Neural cell (in vitro differentiated cells): ENCODE data around the gene EFCAB6. TPM values are rescaled to one million over a fixed set of nuclear protein-coding genes. Genes with fewer than 3 reads are reported as not detected.

ENCODE experiments used
- H2AFZ ChIP-seq: fragments of 200-600, 300-800 bp; sonication (generic), shearing (Covaris generic); 2 replicates; pipeline ENCODE4 v1.6.0; 2014; ENCODE audit warnings: low read depth, mild to moderate bottlenecking, antibody characterized with exemption, low read length, moderate library complexity
- H3F3A ChIP-seq: fragments of 200-600 bp; shearing (Covaris generic); 2 replicates; pipeline ENCODE4 v1.6.1; 2016; ENCODE audit warnings: mild to moderate bottlenecking, moderate library complexity, mixed read lengths, antibody characterized with exemption, low read length; ENCODE audit not compliant: insufficient read depth, poor library complexity, severe bottlenecking
- H3K27ac ChIP-seq: fragments of 200-600, 300-800 bp; sonication (generic), shearing (Covaris generic); 2 replicates; pipeline ENCODE4 v1.5.1; 2014; ENCODE audit warnings: mild to moderate bottlenecking, low read length, moderate library complexity
- H3K27me3 ChIP-seq: fragments of 300-800, 200-600 bp; sonication (generic), shearing (Covaris generic); 2 replicates; pipeline ENCODE4 v1.6.0; 2014; ENCODE audit warnings: mild to moderate bottlenecking, low read depth, low read length, moderate library complexity; ENCODE audit not compliant: insufficient read depth
- H3K36me3 ChIP-seq: fragments of 300-800, 200-600 bp; sonication (generic), shearing (Covaris generic); 2 replicates; pipeline ENCODE4 v1.5.1; 2014; ENCODE audit warnings: mild to moderate bottlenecking, antibody characterized with exemption, low read length, moderate library complexity; ENCODE audit not compliant: insufficient read depth
- H3K4me2 ChIP-seq: fragments of 300-800, 200-600 bp; sonication (generic), shearing (Covaris generic); 2 replicates; pipeline ENCODE4 v1.6.0; 2014; ENCODE audit warnings: mild to moderate bottlenecking, low read length
- H3K4me3 ChIP-seq: fragments of 300-800, 200-600 bp; sonication (generic), shearing (Covaris generic); 2 replicates; pipeline ENCODE4 v1.5.1; 2014; ENCODE audit warnings: mild to moderate bottlenecking, low read length, moderate library complexity
- H3K79me2 ChIP-seq: fragments of 200-600 bp; shearing (Covaris generic); replicated peaks from 2 replicates; pipeline ENCODE4 v1.6.0; 2014; ENCODE audit warnings: mild to moderate bottlenecking, low read length, moderate library complexity; ENCODE audit not compliant: insufficient read depth
- H3K9ac ChIP-seq: fragments of 300-800, 200-600 bp; sonication (generic), shearing (Covaris generic); 2 replicates; pipeline ENCODE4 v1.6.1; 2016; ENCODE audit warnings: mild to moderate bottlenecking, low read length, mixed read lengths
- H3K9me2 ChIP-seq: fragments of 200-600 bp; shearing (Covaris generic); 2 replicates; pipeline ENCODE4 v1.6.1; 2016; ENCODE audit warnings: mild to moderate bottlenecking, low read length, mixed read lengths; ENCODE audit not compliant: insufficient read depth
- H3K9me3 ChIP-seq: fragments of 200-600, 300-800 bp; sonication (generic), shearing (Covaris generic); 2 replicates; pipeline ENCODE4 v1.6.1; 2016; ENCODE audit warnings: mild to moderate bottlenecking, mixed run types, low read length, moderate library complexity, mixed read lengths
- H4K20me1 ChIP-seq: fragments of 200-600 bp; shearing (Covaris generic); 2 replicates; pipeline ENCODE4 v1.6.1; 2016; ENCODE audit warnings: mild to moderate bottlenecking, mixed run types; ENCODE audit not compliant: insufficient read depth
- EP300 ChIP-seq: fragments of 450-650 bp; conservative IDR thresholded peaks from 2 replicates; pipeline ENCODE4 v1.6.1; 2014; ENCODE audit warnings: antibody characterized with exemption, mild to moderate bottlenecking, moderate library complexity; ENCODE audit not compliant: poor library complexity, severe bottlenecking
- EZH2 ChIP-seq: fragments of 200-600, 300-800 bp; shearing (Covaris generic), sonication (generic); IDR thresholded peaks from 2 replicates; pipeline ENCODE4 v1.6.1; 2014; ENCODE audit warnings: antibody characterized with exemption, low read length, borderline replicate concordance, mild to moderate bottlenecking; ENCODE audit not compliant: insufficient read depth, poor library complexity, severe bottlenecking
- MXI1 ChIP-seq: fragments of 450-650 bp; conservative IDR thresholded peaks from 2 replicates; pipeline ENCODE4 v1.6.1; 2014; ENCODE audit warnings: antibody characterized with exemption, mild to moderate bottlenecking; ENCODE audit not compliant: poor library complexity, severe bottlenecking
- POLR2AphosphoS5 ChIP-seq: IDR thresholded peaks from 2 replicates; pipeline ENCODE4 v1.6.1; 2012
- RAD21 ChIP-seq: fragments of 450-650 bp; conservative IDR thresholded peaks from 2 replicates; pipeline ENCODE4 v1.6.1; 2014; ENCODE audit warnings: antibody characterized with exemption, mild to moderate bottlenecking, moderate library complexity
- REST ChIP-seq: IDR thresholded peaks from 2 replicates; pipeline ENCODE4 v1.6.1; 2012; ENCODE audit warnings: borderline replicate concordance
- SMC3 ChIP-seq: fragments of 450-650 bp; conservative IDR thresholded peaks from 2 replicates; pipeline ENCODE4 v1.6.1; 2014; ENCODE audit warnings: antibody characterized with exemption, mild to moderate bottlenecking, moderate library complexity; ENCODE audit not compliant: poor library complexity
- TAF1 ChIP-seq: IDR thresholded peaks from 2 replicates; pipeline ENCODE4 v1.6.1; 2012; ENCODE audit warnings: low read depth
- polyA plus RNA-seq: library from polyadenylated mRNA; depleted of rRNA; stranded (reverse); fragments of >200 nt; gene quantifications from 2 replicates; pipeline ENCODE4 v1.2.3, GENCODE V29; 2014
- TF ChIP-seq, protein P1 (sequence below): fragments of 450-650 bp; IDR thresholded peaks from 2 replicates; pipeline ENCODE4 v1.5.1; 2014; ENCODE audit warnings: antibody characterized with exemption, mild to moderate bottlenecking, moderate library complexity; ENCODE audit not compliant: poor library complexity, severe bottlenecking

Gene EFCAB6
- polyA plus RNA-seq, 1 donor from 2014 or later, result 1.4 TPM

DNA sequence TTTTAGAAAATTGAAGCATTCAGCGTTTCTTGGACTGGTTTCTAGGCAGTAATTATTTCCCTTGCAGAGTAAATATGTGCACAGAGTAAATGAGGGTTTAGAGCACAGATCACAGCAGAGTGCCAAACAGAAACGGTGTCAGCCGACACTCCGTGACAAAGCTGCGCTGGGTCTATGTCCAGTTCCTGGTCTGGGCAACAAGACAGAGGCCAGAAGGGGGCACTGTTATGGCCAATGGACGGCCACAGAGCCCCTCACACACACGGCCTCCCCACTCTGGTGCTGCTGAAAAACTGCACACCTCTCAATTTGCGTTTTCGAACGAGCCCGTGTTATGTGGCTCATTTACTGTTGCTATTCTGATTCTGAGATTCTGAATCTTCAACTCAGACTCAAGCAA, 219.6 kb downstream of the EFCAB6 start:
- no peaks in the 10 kb centered on the region for H3K27me3 ChIP-seq
- no peaks in the 10 kb centered on the region for H3K9me3 ChIP-seq
- H3K27ac ChIP-seq, result no peak overlapping the region
- no peak overlapping the region for H3K4me3 ChIP-seq
- H3K9me2 ChIP-seq, result no peaks in the 10 kb centered on the region
- H2AFZ ChIP-seq, result no peak overlapping the region
- H3K4me2 ChIP-seq, result no peak overlapping the region
- no peaks in the 10 kb centered on the region for H3K79me2 ChIP-seq
- H3K9ac ChIP-seq, result no peak overlapping the region
- no peaks in the 10 kb centered on the region for H3F3A ChIP-seq
- no peak for TF ChIP-seq REST
- TF ChIP-seq, protein P1, sequence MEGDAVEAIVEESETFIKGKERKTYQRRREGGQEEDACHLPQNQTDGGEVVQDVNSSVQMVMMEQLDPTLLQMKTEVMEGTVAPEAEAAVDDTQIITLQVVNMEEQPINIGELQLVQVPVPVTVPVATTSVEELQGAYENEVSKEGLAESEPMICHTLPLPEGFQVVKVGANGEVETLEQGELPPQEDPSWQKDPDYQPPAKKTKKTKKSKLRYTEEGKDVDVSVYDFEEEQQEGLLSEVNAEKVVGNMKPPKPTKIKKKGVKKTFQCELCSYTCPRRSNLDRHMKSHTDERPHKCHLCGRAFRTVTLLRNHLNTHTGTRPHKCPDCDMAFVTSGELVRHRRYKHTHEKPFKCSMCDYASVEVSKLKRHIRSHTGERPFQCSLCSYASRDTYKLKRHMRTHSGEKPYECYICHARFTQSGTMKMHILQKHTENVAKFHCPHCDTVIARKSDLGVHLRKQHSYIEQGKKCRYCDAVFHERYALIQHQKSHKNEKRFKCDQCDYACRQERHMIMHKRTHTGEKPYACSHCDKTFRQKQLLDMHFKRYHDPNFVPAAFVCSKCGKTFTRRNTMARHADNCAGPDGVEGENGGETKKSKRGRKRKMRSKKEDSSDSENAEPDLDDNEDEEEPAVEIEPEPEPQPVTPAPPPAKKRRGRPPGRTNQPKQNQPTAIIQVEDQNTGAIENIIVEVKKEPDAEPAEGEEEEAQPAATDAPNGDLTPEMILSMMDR, result no peak
- TF ChIP-seq RAD21, result no peak
- no peak for TF ChIP-seq MXI1
- TF ChIP-seq EZH2, result no peak
- no peak for TF ChIP-seq SMC3
- TF ChIP-seq TAF1, result no peak
- no peak for TF ChIP-seq EP300
- no peak for TF ChIP-seq POLR2AphosphoS5
- H4K20me1 ChIP-seq, result no peaks in the 10 kb centered on the region
- H3K36me3 ChIP-seq, result no peaks in the 10 kb centered on the region

DNA sequence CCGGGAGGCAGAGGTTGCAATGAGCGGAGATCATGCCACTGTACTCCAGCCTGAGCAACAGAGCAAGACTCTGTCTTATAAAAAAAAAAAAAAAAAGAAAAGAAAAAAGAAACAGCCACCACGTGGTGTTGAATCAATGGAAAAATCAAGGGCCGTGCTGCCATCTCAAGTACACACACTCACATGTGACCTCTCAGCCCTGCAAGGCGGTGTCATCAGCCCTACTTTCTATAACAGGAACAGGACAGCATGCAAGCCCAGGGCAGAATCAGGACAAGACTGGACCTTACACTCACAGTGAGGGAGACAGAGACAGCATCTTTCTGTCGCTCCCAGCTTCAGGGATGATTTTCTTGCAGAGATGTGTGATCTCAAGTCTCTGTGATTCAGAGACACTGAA, 220.7 kb downstream of the EFCAB6 start:
- H3K4me2 ChIP-seq, result no peak overlapping the region
- no peak overlapping the region for H2AFZ ChIP-seq
- H3F3A ChIP-seq, result no peaks in the 10 kb centered on the region
- no peaks in the 10 kb centered on the region for H3K9me2 ChIP-seq
- no peaks in the 10 kb centered on the region for H3K9me3 ChIP-seq
- H4K20me1 ChIP-seq, result no peaks in the 10 kb centered on the region
- H3K27me3 ChIP-seq, result no peaks in the 10 kb centered on the region
- H3K9ac ChIP-seq, result no peak overlapping the region
- H3K79me2 ChIP-seq, result no peaks in the 10 kb centered on the region
- no peaks in the 10 kb centered on the region for H3K36me3 ChIP-seq
- TF ChIP-seq SMC3 (no peak), EZH2 (no peak), RAD21 (no peak)
- no peak overlapping the region for H3K4me3 ChIP-seq
- no peak overlapping the region for H3K27ac ChIP-seq

DNA sequence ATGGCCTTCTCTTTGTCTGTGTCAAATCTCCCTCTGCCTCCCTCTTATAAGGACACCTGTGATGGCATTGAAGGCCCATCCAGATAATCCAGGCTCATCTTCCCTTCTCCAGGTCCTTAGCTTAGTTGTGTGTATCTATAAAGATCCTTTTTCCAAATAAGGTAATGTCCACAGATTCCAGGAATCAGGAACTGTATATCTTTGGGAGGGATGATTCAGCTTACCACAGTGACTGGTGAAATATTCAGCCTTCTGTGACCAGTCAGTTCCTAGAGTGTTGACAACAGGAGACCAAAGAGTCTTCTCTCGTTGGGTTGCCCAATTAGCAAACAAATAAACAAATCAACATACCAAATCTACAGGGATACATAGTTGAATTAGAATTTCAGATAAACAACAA, 224.5 kb downstream of the EFCAB6 start:
- Histone ChIP-seq H2AFZ (no peak overlapping the region), H3K9me2 (no peaks in the 10 kb centered on the region), H3K79me2 (no peaks in the 10 kb centered on the region), H3K36me3 (no peaks in the 10 kb centered on the region), H3K27ac (no peak overlapping the region), H4K20me1 (no peaks in the 10 kb centered on the region), H3K9me3 (peaks cover 6% of the 10 kb centered on the region), H3F3A (no peaks in the 10 kb centered on the region), H3K9ac (no peak overlapping the region), H3K27me3 (no peaks in the 10 kb centered on the region), H3K4me3 (no peak overlapping the region), H3K4me2 (no peak overlapping the region)
- TF ChIP-seq RAD21 (no peak), TAF1 (no peak), POLR2AphosphoS5 (no peak), EZH2 (no peak)
- TF ChIP-seq, protein P1, result no peak
